PC-9 (cell line): ENCODE measurements around the gene C1QTNF1.

Experiments used
- EZH2 ChIP-seq: fragments of 200-600 bp; sonication (generic); IDR thresholded peaks from 2 replicates; pipeline ENCODE4 v1.8.0; 2017; ENCODE audit warnings: antibody characterized with exemption, low read depth
- TF ChIP-seq, protein P1 (sequence below): fragments of 200-600 bp; sonication (generic); conservative IDR thresholded peaks from 2 replicates; pipeline ENCODE4 v1.6.1; 2017; ENCODE audit warnings: mixed run types, antibody characterized with exemption, mild to moderate bottlenecking, moderate library complexity

DNA sequence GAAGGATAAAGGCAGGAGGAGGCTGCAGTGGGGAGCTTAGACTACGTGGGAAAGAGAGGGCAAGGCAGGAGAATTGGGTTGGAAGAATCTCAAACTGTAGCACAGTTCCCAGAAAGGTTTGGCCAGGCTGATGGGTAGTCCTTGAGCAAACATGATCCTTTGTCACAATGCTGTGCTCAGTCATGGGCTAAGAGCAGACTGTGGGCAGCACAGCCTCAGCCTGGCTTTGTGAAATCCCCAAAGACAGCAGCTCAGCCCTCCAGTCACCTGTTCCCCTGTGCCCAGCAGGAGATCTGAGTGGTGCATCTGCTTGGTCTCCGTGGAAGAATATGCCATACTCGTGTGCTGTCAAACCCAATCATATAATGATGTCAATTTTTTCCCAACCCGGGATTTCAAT lies 40.1 kb downstream of the C1QTNF1 start:
- TF ChIP-seq, protein P1, sequence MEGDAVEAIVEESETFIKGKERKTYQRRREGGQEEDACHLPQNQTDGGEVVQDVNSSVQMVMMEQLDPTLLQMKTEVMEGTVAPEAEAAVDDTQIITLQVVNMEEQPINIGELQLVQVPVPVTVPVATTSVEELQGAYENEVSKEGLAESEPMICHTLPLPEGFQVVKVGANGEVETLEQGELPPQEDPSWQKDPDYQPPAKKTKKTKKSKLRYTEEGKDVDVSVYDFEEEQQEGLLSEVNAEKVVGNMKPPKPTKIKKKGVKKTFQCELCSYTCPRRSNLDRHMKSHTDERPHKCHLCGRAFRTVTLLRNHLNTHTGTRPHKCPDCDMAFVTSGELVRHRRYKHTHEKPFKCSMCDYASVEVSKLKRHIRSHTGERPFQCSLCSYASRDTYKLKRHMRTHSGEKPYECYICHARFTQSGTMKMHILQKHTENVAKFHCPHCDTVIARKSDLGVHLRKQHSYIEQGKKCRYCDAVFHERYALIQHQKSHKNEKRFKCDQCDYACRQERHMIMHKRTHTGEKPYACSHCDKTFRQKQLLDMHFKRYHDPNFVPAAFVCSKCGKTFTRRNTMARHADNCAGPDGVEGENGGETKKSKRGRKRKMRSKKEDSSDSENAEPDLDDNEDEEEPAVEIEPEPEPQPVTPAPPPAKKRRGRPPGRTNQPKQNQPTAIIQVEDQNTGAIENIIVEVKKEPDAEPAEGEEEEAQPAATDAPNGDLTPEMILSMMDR = no peak
- no peak for TF ChIP-seq EZH2
